ENCODE data around the gene ATP6V0E2.
A peak's percentile ranks its signal among the peaks of the same experiment; 100 is the strongest.
"Not testable (repeated sequence)": the region's sequence is repeated elsewhere in the genome, so short reads cannot be mapped to it uniquely, and the experiment has no call there.

ATP6V0E2 gene

DNA sequence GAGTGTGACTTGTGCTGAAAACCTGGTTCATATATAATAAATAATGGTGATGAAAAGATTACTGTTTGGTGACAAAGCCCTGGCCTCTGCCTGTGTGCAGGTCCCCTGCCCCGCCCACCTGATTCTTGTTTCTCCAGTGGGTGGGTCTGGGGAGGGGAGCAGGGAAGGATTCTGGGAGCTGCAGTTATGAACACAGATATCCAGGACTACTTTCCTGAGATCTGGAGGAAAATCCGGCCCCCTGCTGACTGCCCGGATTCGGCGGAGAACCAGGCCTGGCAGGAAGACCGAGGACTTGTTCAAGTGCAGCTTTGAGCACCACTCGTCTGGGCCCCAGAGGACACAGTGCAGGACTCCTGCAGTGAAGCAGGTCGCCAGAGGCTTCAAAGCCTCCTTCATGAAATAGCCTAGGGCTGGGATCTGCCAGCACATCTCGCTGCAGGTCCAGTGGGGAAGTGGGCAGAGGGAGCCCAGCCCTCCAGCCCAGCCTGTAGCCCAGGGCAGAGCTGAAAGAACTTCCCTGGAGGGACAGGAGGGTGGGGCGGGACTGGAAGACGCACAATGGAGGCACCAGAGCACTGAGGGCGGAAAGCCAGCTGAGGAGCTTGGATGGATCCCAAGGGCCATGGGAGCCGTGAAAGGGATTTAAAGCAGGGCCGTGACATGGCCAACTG lies 7.0 kb downstream of the ATP6V0E2 start:
- no peak for DNase-seq

GRCh38 chr7:149881328-149882247 lies 7.8 kb downstream of the ATP6V0E2 start:
- DNase-seq = no peak

- DNase-seq = no peak
These were observed 8.7 kb downstream of the ATP6V0E2 start for GRCh38 chr7:149882248-149883047.

DNA sequence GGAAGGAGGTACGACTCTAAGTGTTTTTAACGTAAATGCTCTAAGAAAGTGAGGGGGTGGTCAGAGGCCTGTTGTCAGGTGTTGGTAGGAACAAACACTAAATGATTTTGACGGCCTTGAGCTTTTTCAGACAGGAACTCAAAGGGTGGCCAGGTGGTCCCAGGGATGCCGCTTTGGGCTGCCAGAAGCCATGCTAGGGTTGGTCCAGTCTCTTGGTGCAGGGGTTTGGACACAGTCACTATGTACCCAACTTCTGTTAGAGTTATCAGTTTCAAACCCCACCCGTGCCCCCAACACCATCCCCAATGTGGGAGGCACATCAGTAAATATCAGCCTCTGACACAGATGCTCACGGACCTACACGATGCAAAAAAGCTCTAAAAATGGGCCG lies 9.3 kb downstream of the ATP6V0E2 start:
- no peak for DNase-seq

- DNase-seq = peak; percentile 29 to 40
These were observed 9.7 kb downstream of the ATP6V0E2 start for GRCh38 chr7:149883452-149883861.

- no peak for DNase-seq
These were observed 10.2 kb downstream of the ATP6V0E2 start for GRCh38 chr7:149884016-149884415.

DNA sequence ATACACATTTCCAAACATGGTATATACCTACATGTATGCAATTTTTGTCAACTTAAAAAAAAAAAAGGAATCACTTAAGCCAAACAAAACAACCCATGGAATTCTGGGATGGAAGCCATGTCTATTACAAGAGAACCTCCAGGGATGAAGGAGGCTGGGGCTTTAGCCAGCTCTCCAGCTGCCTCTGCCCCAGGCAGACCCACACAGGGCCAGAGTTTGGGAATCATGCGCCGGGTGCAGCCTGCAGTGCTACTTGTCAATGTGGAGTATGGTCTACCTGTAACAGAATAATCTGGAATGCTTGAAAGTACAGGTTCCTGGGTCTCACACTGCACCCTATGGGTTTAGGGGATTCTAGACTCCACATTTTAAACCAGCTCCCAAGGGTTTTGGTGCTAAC lies 10.8 kb downstream of the ATP6V0E2 start:
- DNase-seq = no peak

- DNase-seq = no peak
These were observed 11.6 kb downstream of the ATP6V0E2 start for GRCh38 chr7:149885191-149886017.

DNA sequence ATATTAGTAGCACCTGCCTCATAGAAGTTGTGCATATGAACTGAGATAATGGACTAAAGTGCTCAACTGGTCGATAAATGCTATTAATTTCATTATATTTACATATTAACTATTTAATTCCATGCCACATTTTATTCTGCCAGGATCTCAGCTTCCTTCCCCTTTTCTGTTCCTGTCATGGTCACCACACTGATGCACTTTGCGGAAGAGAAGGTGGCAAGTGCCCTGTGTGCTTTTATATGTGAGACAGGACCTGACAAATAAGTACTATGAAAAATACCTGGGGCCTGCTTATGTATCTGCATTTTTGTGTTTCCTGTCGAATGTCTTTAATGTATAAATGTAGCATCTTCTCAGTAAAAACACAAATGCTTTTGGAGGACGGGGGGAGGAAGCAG lies 12.2 kb downstream of the ATP6V0E2 start:
- no peak for DNase-seq

- DNase-seq = no peak
These were observed 13.5 kb downstream of the ATP6V0E2 start for GRCh38 chr7:149887311-149887710.

GRCh38 chr7:149890715-149891114 lies 16.9 kb downstream of the ATP6V0E2 start:
- DNase-seq = not testable (repeated sequence)

DNA sequence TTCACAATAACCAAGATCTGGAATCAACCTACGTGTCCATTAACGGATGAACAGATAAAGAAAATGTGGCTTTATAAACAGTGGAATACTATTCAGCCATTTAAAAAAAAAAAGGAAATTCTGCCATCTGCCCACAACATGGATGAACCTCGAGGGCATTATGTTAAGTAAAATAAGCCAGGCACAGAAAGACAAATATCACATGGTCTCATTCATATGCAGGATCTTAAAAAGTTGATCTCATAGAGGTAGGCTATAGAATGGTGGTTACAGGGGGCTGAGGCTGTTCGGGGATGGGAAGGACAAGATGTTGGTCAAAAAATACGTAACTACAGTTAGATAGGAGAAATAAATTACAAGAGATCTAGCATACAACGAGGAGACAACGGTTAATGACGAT lies 21.2 kb downstream of the ATP6V0E2 start:
- not testable (repeated sequence) for DNase-seq

DNA sequence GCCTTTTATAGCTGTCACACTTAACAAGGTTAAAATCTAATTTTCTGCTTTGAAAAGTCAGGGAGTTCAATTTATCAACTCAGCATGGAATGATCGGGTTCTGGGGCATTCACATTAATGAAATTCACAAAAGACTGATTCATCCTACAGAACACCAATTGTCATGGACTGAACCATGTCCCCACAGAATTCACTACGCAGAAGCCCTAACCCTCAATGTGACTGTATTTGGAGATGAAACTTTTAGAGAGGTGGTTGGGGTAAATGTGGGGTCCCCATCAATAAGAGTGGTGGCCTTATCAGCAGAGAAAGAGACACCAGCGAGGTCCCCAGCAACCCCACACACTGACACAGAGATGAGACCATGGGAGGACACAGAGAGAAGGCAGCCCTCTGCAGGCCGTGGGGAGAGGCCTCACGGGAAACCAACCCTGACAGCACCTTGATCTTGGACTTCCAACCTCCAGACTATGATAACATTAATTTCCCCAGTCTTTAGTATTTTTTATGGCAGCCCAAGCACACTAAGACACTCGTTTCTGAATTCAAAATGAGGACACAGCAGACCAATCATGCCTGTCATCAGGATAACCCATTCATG lies 34.1 kb downstream of the ATP6V0E2 start:
- DNase-seq = not testable (repeated sequence)

DNA sequence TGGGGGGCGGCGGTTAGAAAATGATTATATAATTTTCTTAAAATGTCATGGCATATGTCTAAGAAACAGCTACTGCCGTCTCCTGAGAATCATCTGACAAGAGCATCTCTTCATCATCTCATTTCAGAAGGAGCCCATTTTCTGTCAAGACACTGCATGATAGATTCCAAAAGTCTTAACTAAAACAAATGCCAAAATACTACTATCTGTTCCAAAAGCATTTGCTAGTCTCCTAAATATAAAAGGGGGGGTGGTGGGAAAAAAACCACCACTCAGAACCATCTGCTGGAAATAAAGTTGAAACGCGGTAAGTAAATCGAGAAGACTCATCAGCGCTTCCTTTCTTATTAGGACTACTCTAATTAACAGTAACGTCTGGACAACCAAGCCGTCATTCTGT lies 36.5 kb downstream of the ATP6V0E2 start:
- not testable (repeated sequence) for DNase-seq

GRCh38 chr7:149912126-149912525 lies 38.4 kb downstream of the ATP6V0E2 start:
- DNase-seq = not testable (repeated sequence)

- not testable (repeated sequence) for DNase-seq
These were observed 52.6 kb downstream of the ATP6V0E2 start for GRCh38 chr7:149926414-149926813.
